ENCODE data around the gene ADRA1B. TPM values are rescaled to one million over a fixed set of nuclear protein-coding genes. Genes with fewer than 3 reads are reported as not detected.

The ADRA1B gene
- total RNA-seq, 4 donors from 2014 or later, result under 0.01 to 5.2 (median 1.2) TPM; not detected in 1

- H3K27me3 ChIP-seq, result no peaks in the 10 kb centered on the region
- TF ChIP-seq CTCF (IDR thresholded peaks at IDR 0.05), result no peak
- no peak for TF ChIP-seq POLR2A (IDR thresholded peaks at IDR 0.05)
- H3K27ac ChIP-seq, result peak overlapping the region in 1 of 2 donors; percentile 37
- intact Hi-C loops (cut with DNase I; ENCODE audit: low total_unique reads), result no loop called here
- no peak overlapping the region for H3K4me3 ChIP-seq
- no peaks in the 10 kb centered on the region for H3K36me3 ChIP-seq
- no peaks in the 10 kb centered on the region for H3K9me3 ChIP-seq
- H3K4me1 ChIP-seq, result no peaks in the 10 kb centered on the region
- DNase-seq, result no peak
These were observed 20.5 kb downstream of the ADRA1B start for GRCh38 chr5:159936686-159937329.

- TF ChIP-seq CTCF (IDR thresholded peaks at IDR 0.05), result no peak
- Histone ChIP-seq H3K9me3 (no peaks in the 10 kb centered on the region), H3K4me3 (no peak overlapping the region), H3K36me3 (no peaks in the 10 kb centered on the region), H3K4me1 (no peaks in the 10 kb centered on the region), H3K27me3 (no peaks in the 10 kb centered on the region), H3K27ac (no peak overlapping the region)
- intact Hi-C loops (cut with DNase I; ENCODE audit: low total_unique reads), result no loop called here
- DNase-seq, result no peak
These were observed 21.3 kb downstream of the ADRA1B start for GRCh38 chr5:159937580-159937979.

- Histone ChIP-seq H3K27me3 (no peaks in the 10 kb centered on the region), H3K4me1 (no peaks in the 10 kb centered on the region), H3K36me3 (no peaks in the 10 kb centered on the region), H3K9me3 (no peaks in the 10 kb centered on the region), H3K4me3 (no peak overlapping the region), H3K27ac (no peak overlapping the region)
- no peak for DNase-seq
- intact Hi-C loops (cut with DNase I; ENCODE audit: low total_unique reads), result no loop called here
- TF ChIP-seq CTCF (IDR thresholded peaks at IDR 0.05), result no peak
- no peak for TF ChIP-seq POLR2A (IDR thresholded peaks at IDR 0.05)
These were observed 27.0 kb downstream of the ADRA1B start for GRCh38 chr5:159943326-159943725.

- intact Hi-C loops (cut with DNase I; ENCODE audit: low total_unique reads), result no loop called here
These were observed 27.8 kb downstream of the ADRA1B start for GRCh38 chr5:159944056-159944600.

More at GRCh38 chr5:159944056-159944600, 27.8 kb downstream of the ADRA1B start:
- DNase-seq, result no peak
- Histone ChIP-seq H3K36me3 (no peaks in the 10 kb centered on the region), H3K27me3 (no peaks in the 10 kb centered on the region), H3K4me3 (no peak overlapping the region), H3K4me1 (no peaks in the 10 kb centered on the region), H3K27ac (no peak overlapping the region), H3K9me3 (no peaks in the 10 kb centered on the region)
- TF ChIP-seq POLR2A (IDR thresholded peaks at IDR 0.05) (no peak), CTCF (IDR thresholded peaks at IDR 0.05) (no peak)
